BJ (cell line): ENCODE measurements around the gene MTHFD1L. TPM values are rescaled to one million over a fixed set of nuclear protein-coding genes. Genes with fewer than 3 reads are reported as not detected.
"Not testable (repeated sequence)": the region's sequence is repeated elsewhere in the genome, so short reads cannot be mapped to it uniquely, and the experiment has no call there.

Experiments
- CTCF ChIA-PET: fragments of 350-600 bp; formaldehyde crosslinking; extraction: SDS; loops from one replicate; lab custom pipeline; 2021; ENCODE audit warnings: antibody characterized with exemption, inconsistent platforms; lab: Yijun Ruan, JAX
- POLR2A ChIA-PET: fragments of 300-600 bp; sonication (Branson Sonifier 250); formaldehyde crosslinking; extraction: SDS; loops from one replicate; lab custom pipeline; 2021; ENCODE audit warnings: antibody characterized with exemption; lab: Charles Lee
- DNase-seq: peaks from one replicate; pipeline ENCODE4 v3.0.0-alpha.2; 2011; ENCODE audit warnings: low read depth
- H3K27me3 ChIP-seq: 2 replicates; pipeline ENCODE4 v1.6.0; 2011; ENCODE audit warnings: low read length; ENCODE audit not compliant: control insufficient read depth, insufficient read depth
- H3K36me3 ChIP-seq: 2 replicates; pipeline ENCODE4 v1.5.1; 2011; ENCODE audit warnings: low read length; ENCODE audit not compliant: control insufficient read depth, insufficient read depth
- H3K4me3 ChIP-seq: 2 replicates; pipeline ENCODE4 v1.5.1; 2011; ENCODE audit warnings: low read depth, mild to moderate bottlenecking, control low read depth, low read length
- CTCF ChIP-seq: IDR thresholded peaks from 2 replicates; pipeline ENCODE4 v1.5.1; 2011; ENCODE audit warnings: low read depth, mild to moderate bottlenecking, control low read depth, inconsistent platforms, low read length, moderate library complexity; ENCODE audit not compliant: insufficient read depth
- polyA plus RNA-seq: library from polyadenylated mRNA; depleted of rRNA; stranded (reverse); fragments of >200 nt; gene quantifications from 2 replicates; pipeline ENCODE4 v1.2.3, GENCODE V29; 2011

The MTHFD1L gene
- polyA plus RNA-seq, 1 experiment: 58.9 TPM

GRCh38 chr6:151113641-151114040, 248.1 kb downstream of the MTHFD1L start:
- H3K36me3 ChIP-seq: no peaks in the 10 kb centered on the region
- ChIA-PET POLR2A (no interaction called here), CTCF (no interaction called here)
- no peak for TF ChIP-seq CTCF
- DNase-seq: no peak
- H3K4me3 ChIP-seq: no peak overlapping the region
- H3K27me3 ChIP-seq: no peaks in the 10 kb centered on the region

DNA sequence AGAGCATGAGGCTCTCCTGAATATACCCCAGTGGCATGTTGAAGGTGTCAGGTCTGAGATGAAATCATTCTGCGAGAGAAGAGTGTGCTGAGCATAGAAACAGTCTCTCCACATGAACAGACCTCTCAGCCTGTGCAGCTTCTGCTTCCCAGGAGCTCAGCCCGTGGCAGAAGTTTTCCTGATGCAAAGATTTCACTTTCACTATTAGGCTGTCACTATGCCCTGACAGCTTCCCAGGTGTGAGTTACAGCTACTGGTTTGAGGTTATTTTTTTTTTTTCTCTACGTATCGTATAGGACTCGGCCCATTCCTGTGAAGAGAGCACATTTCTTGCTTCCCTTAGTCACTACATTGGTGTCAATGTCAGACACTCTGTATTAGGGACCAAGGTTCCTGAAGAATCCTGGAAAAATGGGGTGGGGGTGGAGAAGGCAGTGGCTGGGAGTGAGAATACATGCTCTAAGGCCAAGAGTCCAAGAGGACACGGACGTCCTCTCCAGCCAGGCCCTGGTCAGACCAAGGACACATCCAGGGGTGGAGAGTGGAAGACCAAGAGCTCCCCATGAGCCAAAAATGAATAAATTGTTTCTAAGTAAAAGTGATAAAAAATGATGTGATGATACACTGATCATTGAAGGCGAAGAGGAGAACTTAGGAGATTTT, 253.1 kb downstream of the MTHFD1L start:
- ChIA-PET CTCF (no interaction called here), POLR2A (no interaction called here)
- H3K36me3 ChIP-seq: no peaks in the 10 kb centered on the region
- no peaks in the 10 kb centered on the region for H3K27me3 ChIP-seq
- H3K4me3 ChIP-seq: no peak overlapping the region
- TF ChIP-seq CTCF: no peak
- DNase-seq: no peak

DNA sequence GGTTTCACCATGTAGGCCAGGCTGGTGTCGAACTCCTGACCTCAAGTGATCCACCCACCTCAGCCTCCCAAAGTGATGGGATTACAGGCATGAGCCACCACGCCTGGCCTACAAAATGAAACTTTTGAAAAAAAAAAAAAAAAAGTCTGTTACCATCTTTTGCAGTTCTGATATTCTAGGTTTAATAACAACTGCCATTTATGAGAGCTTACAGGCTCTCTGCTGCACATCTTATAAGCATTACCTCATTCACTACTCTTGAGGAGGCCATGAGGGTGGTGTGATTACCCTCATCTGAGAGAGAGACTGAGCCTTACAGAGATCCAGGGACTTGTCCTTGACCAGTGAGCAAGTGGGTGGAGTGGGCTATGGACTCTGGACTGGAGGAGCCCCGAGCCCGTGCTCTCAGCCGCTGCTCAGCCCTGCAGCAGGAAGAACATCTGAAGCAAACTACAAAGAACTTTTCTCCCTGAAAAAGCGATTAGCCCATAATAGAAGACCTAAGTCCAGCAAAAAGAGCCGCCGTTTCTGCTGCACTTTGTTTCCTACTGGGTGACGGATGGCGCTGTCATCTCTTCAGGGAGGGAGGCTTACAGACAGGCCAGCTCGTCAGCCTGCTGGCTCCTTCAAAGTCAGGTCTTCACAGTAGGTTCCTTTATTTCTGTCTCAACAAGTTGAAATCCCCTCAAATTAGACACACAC, 254.5 kb downstream of the MTHFD1L start:
- ChIA-PET POLR2A (no interaction called here), CTCF (interaction anchor here (1.1 kb wide), 2 partner anchors 12 to 23 kb away, joined by 3 to 4 read pairs; no protein-coding TSS in a partner anchor)
- Histone ChIP-seq H3K4me3 (no peak overlapping the region), H3K27me3 (no peaks in the 10 kb centered on the region), H3K36me3 (no peaks in the 10 kb centered on the region)
- no peak for DNase-seq
- no peak for TF ChIP-seq CTCF

- Histone ChIP-seq H3K36me3 (no peaks in the 10 kb centered on the region), H3K4me3 (no peak overlapping the region), H3K27me3 (no peaks in the 10 kb centered on the region)
- ChIA-PET POLR2A (no interaction called here), CTCF (interaction anchor here (0.6 to 1.1 kb wide), 3 partner anchors 11 to 202 kb away, joined by 3 to 4 read pairs (median 3); no protein-coding TSS in a partner anchor)
- DNase-seq: no peak
- TF ChIP-seq CTCF: no peak
Observed at GRCh38 chr6:151121900-151122299, 256.4 kb downstream of the MTHFD1L start.

DNA sequence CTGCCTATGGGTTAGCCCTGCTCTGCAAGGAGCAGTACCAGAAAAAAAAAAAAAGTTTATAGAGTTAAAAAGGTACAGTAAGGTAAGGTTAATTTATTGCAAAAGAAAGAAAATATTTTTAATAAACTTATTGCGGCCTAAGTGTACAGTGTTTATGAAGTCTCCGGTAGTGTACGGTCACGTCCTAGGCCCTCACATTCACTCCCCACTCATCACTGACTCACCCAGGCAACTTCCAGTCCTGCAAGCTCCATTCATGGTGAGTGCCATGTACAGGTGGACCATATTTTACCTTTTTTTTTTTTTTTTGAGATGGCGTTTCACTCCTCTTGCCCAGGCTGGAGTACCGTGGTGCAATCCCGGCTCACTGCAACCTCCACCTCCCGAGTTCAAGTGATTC, 258.1 kb downstream of the MTHFD1L start:
- DNase-seq, H3K27me3 ChIP-seq, H3K4me3 ChIP-seq, POLR2A ChIA-PET, H3K36me3 ChIP-seq: not testable (repeated sequence)
- CTCF ChIA-PET: interaction anchor here (0.6 kb wide), 1 partner anchor 57 kb away, joined by 3 read pairs; no protein-coding TSS in a partner anchor

DNA sequence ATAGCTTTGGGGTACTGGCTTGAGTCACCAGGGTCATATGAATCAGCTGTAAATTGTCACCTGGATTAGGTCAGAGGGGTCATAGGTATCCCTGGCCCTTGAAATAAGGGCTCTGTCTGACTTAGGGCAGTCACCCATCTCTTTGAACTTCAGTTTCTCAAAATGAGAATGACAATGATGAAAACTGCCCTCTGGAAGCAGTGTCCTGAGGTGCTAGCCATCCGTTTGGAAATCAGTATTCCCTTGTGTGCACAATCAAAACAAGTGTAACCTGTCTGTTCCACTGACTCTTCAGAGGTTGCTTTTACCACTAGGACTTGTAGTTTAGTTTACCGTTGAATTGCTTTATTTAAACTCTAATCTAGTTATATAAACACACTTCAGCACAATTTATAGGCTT, 259.7 kb downstream of the MTHFD1L start:
- H3K27me3 ChIP-seq, H3K36me3 ChIP-seq, CTCF ChIA-PET, H3K4me3 ChIP-seq, POLR2A ChIA-PET, DNase-seq: not testable (repeated sequence)

- DNase-seq, POLR2A ChIA-PET, H3K27me3 ChIP-seq, H3K36me3 ChIP-seq, H3K4me3 ChIP-seq: not testable (repeated sequence)
- CTCF ChIA-PET: interaction anchor here (0.7 kb wide), 1 partner anchor 11 kb away, joined by 3 read pairs; no protein-coding TSS in a partner anchor
Observed at GRCh38 chr6:151125651-151126416, 260.3 kb downstream of the MTHFD1L start.

DNA sequence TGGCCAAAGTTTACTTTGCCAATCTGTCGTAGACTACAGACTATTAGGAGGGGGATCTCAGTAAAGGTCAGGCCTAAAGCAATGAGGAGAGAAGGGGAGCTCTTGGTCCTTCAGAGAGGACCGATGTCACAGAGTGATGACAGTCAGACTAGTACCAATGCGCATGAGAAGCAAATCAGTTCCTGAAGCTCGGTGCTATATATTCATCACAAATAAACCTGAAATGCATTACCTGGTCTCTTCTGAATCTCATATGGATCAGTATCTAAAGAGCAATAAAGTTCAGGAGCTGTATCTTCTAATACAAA, 260.9 kb downstream of the MTHFD1L start:
- CTCF ChIA-PET: interaction anchor here (0.7 kb wide), 1 partner anchor 12 kb away, joined by 3 read pairs; no protein-coding TSS in a partner anchor
- H3K27me3 ChIP-seq, POLR2A ChIA-PET, H3K4me3 ChIP-seq, DNase-seq, H3K36me3 ChIP-seq: not testable (repeated sequence)
